Fibroblast of the conjunctiva (primary cell): Measurements from ENCODE around the gene FAM110A.
"Not testable (repeated sequence)": the region's sequence is repeated elsewhere in the genome, so short reads cannot be mapped to it uniquely, and the experiment has no call there.

Experiments used
- DNase-seq: peaks from one replicate; pipeline ENCODE4 v3.0.0-alpha.2; 2010; ENCODE audit warnings: low read depth

Gene FAM110A

DNA sequence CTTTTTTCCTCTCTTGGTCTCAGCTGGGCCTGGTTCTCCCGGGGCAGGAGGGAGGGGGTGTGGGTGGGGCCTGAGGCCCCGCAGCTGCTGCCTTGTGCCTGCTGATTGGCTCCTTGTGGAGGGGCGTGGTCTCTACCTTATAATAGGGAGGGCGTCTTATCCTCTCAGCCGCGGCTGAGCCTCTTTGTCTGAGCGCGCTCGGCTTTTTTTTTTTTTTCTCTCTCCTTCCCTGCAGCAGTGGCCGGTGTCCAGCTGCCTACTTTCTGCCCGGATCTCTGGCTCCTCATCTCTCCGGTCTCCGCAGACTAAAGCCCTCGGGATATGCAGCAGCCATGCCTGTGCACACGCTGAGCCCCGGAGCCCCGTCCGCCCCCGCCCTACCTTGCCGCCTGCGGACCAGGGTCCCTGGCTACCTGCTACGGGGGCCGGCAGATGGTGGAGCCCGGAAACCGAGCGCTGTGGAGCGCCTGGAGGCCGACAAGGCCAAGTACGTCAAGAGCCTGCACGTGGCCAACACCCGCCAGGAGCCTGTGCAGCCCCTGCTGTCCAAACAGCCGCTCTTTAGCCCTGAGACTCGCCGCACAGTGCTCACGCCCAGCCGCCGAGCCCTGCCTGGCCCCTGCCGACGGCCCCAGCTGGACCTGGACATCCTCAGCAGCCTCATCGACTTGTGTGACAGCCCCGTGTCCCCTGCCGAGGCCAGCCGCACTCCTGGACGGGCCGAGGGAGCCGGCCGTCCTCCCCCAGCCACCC, 11.1 kb downstream of the FAM110A start:
- DNase-seq, result peak; percentile 86

DNA sequence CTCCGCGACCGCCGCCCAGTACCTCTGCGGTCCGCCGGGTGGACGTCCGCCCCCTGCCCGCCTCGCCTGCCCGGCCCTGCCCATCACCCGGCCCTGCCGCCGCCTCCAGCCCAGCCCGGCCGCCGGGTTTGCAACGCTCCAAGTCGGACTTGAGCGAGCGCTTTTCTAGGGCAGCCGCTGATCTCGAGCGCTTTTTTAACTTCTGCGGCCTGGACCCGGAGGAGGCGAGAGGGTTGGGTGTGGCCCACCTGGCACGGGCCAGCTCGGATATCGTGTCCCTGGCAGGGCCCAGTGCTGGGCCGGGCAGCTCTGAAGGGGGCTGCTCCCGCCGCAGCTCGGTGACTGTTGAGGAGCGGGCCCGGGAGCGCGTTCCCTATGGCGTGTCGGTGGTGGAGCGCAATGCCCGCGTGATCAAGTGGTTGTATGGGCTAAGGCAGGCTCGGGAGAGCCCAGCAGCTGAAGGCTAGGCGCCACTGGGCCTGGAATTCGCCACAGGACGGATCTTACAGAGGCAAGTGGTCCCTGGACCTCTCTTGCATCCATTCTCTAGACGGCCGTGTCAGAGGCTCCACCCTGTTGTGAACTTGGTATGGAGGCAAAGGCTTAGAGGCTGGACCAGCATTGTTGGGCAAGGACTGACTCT, 11.8 kb downstream of the FAM110A start:
- DNase-seq, result no peak

DNA sequence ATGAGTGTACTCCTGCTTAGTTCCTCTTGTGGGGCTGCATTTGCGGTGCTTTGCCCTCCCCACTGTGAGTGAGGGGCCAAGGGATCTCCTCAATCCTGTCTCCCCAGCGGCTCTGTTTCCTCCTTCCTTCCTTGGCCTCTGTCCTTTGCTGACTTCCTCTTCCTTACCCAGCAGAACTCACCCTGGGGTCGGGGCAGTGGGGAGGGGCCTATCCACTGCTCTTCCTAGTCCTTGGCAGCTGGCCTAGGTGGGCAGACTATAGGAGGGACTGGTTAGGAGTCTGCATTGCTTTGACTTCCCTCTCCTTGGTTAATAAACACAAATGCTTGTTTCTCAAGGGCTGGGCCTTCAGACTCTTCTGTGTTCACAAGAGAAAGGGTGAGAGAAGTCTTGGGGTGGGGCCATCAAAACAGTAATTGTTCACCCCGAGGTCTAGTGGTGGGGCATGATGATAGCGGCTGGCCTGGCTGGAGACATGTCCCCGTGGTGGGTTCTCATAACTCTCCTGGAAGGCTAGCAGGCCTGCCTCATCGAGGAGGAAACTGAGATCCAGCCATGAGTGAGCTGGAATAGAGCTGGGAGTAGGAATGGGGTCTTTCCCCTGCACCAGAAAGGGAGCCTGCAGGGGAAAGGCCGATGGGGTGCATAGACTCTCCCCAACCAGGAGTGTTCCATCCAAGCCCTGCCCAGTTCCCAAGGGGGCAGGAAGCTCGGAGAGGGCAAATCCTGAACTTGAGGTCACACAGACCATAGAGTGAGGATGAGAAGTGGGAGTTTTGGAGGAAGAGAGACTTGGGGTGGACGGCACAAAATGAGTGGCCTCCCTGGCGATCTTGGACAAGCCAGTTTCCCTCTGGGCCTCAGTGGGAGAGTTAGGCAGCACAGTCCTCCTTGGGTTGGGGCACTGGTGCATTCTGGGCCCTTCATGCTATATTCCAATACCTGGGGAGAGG, 12.7 kb downstream of the FAM110A start:
- no peak for DNase-seq

DNA sequence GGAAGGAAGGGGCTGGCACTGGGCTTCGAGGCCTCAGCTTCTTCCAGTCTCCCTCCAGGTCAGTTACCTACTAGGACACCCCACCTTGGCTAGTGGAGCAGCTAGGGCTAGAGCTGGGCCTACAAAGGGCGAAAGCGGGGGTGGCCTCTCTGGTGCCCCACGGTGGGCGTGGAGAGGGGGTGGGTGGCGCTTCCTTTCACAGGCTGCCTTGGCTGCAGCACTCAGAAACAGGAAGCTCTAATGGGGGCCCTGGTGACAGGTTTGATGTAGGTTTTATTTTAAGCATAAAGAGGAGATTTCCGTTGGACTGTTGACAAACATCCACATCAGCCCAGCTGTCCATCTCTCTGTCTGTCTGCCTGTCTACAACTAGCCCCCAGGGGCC, 13.4 kb downstream of the FAM110A start:
- DNase-seq, result no peak

DNA sequence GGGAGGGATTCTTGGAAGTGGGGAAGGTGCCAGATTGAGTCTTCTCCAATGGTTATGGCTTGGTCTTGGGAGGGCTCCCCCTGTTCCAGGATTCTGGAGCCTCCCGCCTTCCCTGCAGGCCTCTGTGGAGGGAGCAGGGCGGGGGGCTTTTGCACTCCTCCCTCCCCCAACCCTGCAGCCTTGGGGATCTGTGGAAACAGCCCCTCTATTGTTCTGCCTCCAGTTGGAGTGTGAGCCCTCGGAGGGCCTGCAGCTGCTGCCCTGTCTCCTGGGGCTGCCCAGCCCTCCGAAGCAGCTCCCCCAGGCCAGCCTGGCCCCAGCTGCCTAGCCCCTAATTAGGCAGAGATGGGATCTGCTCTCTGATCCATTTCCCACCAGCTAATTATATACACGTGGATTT, 14.7 kb downstream of the FAM110A start:
- no peak for DNase-seq

DNA sequence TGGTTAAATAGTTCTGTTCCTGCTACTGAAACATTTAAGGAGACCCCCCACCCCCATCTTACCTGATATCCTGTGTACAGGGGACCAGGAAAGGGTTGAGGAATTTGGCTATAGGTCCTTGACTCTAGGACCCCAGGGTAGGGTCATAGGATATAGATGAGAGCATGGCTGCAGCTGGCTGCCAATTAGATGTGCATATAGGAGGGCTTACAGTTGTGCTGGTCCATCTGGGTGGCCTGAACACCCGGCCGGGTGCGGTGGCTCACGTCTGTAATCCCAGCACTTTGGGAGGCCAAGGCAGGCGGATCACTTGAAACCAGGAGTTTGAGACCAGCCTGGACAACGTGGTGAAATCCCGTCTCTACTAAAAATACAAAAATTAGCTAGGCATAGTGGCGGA, 15.2 kb downstream of the FAM110A start:
- DNase-seq, result not testable (repeated sequence)

DNA sequence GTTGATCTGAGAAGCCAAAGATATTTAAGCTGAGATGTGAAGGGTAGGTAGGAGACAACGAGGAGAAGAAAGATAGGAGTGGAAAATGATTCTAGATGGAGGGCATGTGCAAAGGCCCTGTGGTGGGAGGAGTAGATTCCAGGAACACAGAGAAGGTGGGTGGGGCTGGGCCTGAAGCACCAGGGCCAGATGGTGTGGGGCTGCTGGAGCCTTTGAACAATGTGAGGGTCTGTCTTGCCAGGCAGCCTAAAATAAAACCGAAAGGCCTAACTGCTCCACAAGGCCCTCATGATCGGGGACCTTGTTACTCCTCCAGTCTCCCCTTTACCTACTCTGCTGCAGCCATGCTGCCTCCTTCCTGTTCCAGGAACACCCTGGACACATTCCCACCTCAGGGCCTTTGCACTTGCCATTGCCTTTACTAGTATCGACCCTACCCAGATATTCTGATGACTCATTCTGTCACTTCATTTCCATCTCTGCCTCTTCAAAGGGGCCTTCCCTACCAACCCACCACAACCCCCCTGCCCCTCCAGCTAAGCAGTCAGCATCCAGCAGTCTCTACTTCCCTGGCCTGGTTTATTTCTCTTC, 20.0 kb downstream of the FAM110A start:
- no peak for DNase-seq

DNA sequence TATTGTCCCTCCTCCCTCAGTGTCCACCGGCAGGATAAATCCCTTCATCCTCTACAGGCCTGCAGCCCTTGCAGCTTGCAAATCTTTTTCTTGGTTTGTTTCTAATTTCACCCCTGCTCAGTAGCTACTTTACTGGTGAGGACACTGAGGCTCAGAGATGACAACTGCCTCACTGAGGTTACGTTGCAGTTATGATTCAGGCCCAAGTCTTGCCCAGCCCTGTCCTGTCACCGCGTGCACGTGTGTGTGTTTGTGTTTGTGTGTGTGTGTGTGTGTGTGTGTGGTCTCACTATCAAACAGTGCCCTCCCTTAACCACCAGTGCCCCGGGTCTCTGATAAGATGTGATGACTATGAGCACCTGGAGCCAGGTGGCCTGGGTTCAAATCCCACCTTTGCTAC, 21.1 kb downstream of the FAM110A start:
- DNase-seq, result no peak

DNA sequence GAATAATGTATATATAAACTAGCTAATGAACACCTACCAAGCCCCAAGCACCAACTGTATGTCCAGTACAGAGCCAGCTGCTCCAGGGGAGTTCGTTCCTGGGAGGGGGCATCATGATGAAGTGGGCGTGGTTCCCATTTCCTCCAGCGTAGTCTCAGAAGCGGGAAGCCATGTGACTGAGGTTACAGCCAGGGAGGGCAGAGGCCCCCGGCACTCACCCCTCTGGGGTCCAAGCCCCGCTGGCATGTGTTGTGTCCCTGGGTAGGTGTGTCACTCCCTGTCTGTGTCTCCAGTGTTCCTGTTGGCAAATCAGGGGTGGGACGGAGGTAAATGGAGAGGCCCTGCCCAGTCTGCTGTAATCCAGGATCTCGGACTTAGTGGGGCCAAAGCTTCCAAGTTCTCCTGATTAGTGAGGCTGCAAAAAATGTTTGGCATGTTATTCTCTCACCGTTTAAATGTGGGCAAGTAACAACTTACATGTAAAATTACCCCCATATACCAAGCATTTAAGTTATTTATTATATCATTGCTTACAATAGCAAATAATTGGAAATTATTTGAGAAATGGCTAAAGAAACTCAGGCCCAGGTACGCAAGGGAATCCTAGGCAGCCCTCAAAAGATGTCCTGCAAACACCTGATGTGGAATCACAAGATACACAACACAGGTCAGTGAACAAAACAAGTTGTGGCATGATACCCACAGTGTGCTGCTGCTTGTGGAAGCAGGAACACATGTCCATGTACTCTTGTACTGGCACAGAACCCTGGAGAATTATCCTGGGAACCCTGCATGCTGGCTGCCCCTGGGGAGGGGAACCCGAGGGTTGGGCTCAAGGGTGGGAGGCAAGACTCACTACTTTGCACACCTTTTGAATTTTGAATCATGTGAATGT, 22.2 kb downstream of the FAM110A start:
- no peak for DNase-seq

GRCh38 chr20:856361-856775, 22.9 kb downstream of the FAM110A start:
- peak; percentile 28 for DNase-seq

GRCh38 chr20:858011-858410, 24.5 kb downstream of the FAM110A start:
- DNase-seq, result no peak

DNA sequence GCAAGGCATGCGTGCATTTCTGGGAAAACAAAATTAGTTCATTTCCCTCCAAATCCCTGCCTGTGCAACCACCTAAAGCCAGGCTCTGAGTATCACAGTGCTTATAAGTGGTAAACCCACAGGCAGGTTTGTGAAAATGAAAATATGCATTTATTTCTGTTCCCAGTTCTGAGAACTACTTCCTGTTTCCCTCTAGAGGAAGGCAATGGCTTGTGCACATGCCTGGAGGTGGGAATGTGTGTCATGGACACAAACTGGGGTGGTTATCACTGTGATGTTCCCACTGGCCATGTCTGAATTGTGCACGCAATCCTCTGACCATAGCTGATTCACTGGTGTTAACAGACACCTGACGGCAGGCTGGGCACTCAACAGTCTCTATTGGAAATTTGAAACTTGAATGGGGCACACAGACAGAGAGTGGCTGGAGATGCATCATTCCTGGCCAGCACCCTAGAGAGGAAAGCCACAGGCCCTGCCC, 26.3 kb downstream of the FAM110A start:
- DNase-seq, result no peak

GRCh38 chr20:860891-861290, 27.4 kb downstream of the FAM110A start:
- DNase-seq, result no peak

DNA sequence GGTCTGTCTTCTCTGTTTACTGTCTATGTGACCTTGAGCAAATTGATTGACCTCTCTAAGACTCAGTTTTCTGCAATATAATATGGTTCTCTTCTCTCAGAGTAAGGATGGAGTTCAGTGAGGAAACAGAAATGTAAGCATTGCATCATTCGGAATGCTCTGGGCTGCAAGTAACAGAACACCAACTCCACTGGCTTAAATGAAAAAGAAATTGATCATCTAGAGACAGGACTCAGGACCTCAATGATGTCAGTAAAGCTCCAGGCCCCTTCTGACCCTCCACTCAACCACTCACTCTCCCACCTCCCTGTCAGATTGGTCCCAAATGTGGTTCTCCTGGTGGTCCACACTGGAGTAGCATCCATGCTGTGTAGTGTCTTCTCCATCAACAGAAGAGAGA, 31.9 kb downstream of the FAM110A start:
- no peak for DNase-seq

GRCh38 chr20:868279-868678, 34.8 kb downstream of the FAM110A start:
- no peak for DNase-seq

DNA sequence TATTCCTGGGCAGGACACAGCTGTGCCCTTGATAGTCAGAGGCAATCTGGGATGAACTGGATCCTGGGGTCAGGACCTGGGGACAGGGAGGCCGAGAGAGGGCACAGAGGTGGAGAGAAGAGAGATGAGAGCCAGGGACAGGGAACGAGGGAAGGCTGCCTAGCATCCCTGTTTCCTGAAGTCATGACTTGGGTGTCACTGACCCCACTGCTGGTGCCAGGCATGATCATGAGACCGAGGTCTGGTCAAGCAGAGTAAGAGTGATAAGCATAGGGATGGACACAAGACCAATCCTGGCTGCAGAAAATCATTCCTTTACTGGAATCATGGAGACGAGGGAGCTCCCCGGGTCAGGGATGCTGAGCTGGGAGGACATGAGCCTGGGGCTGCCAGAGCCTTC, 36.1 kb downstream of the FAM110A start:
- DNase-seq, result no peak

- DNase-seq, result no peak
These were observed 37.2 kb downstream of the FAM110A start for GRCh38 chr20:870758-871157.

DNA sequence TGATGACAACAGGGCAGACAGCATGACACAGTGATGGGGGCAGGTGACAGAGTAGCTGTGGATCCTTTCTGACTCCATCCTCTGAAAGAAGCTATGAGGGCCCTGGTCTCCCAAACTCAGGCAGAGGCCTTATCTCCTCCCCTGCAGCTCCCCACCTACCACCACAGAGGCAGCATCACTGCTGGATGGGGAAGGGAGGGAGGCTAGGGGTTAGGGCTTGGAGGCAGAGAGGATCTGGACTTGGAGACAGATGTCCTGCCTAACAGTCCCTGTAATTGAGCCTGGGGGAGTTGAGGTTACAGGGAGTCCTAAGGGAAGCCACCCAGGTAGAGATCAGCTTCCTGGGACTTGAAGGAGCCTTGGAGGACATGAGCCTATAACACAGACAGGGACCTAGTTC, 37.9 kb downstream of the FAM110A start:
- DNase-seq, result no peak

DNA sequence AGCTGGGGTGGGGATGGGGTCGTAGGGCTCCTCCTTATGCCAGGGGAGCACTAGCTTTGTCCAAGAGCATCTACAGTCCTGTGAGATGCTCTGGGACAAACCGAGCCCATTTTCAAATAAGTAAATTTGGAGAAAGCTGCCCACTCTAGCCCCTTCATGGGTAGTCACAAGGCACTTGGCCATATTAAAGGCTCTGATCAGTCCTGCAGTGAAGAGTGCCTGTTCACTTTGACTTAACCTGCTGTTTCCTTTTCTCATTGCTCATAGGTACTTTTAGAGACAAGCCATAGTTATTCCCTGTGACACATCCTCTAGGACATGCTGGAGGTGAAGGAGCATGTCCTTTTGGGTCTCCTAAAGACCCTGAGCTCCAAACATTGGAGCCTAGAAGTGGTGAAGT, 38.4 kb downstream of the FAM110A start:
- DNase-seq, result no peak

DNA sequence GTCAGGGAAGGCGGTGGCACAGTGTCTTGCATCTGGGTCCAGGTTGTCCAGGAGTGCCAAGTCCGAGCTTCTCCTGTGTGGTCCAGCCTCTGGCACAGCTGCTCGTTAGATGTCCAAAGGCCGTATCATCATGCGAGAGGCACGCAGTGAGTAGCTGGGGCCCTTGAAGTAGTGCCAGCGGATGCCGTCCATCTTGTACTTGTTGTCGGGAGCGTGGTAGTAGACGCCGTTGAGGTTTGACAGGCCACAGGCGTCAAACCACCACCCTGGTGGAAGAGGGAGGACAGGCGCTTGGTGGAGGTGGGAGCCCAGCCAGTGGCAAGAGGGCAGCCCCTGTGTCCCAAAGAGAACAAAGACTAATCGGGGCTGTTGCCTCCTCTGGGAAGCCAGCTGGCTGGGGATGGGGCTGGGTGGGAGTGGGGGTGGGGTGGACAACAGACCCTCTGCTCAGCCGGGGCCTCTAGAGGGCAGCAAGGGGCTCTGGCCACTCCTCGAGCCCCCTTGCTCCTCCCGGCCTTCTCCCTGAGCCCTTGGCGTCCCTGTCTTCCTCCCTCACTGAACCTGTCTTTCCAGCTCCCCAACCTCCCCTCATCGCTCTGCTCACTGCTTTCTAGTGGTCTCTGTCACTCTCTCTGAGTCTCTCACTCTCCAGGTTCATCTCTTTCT, 39.5 kb downstream of the FAM110A start:
- DNase-seq, result no peak
